ENCODE measurements around the gene CNTNAP2.

GRCh38 chr7:147659036-147659995, 1542.7 kb downstream of the CNTNAP2 start:
- TF ChIP-seq, protein P1, sequence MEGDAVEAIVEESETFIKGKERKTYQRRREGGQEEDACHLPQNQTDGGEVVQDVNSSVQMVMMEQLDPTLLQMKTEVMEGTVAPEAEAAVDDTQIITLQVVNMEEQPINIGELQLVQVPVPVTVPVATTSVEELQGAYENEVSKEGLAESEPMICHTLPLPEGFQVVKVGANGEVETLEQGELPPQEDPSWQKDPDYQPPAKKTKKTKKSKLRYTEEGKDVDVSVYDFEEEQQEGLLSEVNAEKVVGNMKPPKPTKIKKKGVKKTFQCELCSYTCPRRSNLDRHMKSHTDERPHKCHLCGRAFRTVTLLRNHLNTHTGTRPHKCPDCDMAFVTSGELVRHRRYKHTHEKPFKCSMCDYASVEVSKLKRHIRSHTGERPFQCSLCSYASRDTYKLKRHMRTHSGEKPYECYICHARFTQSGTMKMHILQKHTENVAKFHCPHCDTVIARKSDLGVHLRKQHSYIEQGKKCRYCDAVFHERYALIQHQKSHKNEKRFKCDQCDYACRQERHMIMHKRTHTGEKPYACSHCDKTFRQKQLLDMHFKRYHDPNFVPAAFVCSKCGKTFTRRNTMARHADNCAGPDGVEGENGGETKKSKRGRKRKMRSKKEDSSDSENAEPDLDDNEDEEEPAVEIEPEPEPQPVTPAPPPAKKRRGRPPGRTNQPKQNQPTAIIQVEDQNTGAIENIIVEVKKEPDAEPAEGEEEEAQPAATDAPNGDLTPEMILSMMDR (IDR thresholded peaks at IDR 0.05; ENCODE audit: low read depth, low read length, missing input control), result no peak
- TF ChIP-seq RXRA (IDR thresholded peaks at IDR 0.05) (no peak), SP1 (IDR thresholded peaks at IDR 0.05) (no peak), MAX (IDR thresholded peaks at IDR 0.05) (no peak), YY1 (IDR thresholded peaks at IDR 0.05) (no peak), ZBTB33 (IDR thresholded peaks at IDR 0.05) (no peak), GABPA (IDR thresholded peaks at IDR 0.05 in 1 of 2, conservative IDR thresholded peaks at IDR 0.05 in 1 of 2) (no peak), JUND (IDR thresholded peaks at IDR 0.05) (no peak), EGR1 (IDR thresholded peaks at IDR 0.05; ENCODE audit: low read depth in 2 of 2) (no peak), FOXA1 (IDR thresholded peaks at IDR 0.05) (no peak)
- TF ChIP-seq, protein P2, sequence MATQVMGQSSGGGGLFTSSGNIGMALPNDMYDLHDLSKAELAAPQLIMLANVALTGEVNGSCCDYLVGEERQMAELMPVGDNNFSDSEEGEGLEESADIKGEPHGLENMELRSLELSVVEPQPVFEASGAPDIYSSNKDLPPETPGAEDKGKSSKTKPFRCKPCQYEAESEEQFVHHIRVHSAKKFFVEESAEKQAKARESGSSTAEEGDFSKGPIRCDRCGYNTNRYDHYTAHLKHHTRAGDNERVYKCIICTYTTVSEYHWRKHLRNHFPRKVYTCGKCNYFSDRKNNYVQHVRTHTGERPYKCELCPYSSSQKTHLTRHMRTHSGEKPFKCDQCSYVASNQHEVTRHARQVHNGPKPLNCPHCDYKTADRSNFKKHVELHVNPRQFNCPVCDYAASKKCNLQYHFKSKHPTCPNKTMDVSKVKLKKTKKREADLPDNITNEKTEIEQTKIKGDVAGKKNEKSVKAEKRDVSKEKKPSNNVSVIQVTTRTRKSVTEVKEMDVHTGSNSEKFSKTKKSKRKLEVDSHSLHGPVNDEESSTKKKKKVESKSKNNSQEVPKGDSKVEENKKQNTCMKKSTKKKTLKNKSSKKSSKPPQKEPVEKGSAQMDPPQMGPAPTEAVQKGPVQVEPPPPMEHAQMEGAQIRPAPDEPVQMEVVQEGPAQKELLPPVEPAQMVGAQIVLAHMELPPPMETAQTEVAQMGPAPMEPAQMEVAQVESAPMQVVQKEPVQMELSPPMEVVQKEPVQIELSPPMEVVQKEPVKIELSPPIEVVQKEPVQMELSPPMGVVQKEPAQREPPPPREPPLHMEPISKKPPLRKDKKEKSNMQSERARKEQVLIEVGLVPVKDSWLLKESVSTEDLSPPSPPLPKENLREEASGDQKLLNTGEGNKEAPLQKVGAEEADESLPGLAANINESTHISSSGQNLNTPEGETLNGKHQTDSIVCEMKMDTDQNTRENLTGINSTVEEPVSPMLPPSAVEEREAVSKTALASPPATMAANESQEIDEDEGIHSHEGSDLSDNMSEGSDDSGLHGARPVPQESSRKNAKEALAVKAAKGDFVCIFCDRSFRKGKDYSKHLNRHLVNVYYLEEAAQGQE (IDR thresholded peaks at IDR 0.05), result no peak
- TF ChIP-seq, protein P3, sequence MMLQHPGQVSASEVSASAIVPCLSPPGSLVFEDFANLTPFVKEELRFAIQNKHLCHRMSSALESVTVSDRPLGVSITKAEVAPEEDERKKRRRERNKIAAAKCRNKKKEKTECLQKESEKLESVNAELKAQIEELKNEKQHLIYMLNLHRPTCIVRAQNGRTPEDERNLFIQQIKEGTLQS (IDR thresholded peaks at IDR 0.05), result no peak
